Embryonic facial prominence (tissue), 1 donor: ENCODE results near the gene SLC17A7.
"Not testable (repeated sequence)": the region's sequence is repeated elsewhere in the genome, so short reads cannot be mapped to it uniquely, and the experiment has no call there.

Experiments used
- DNase-seq: peaks from one replicate; pipeline ENCODE4 v3.0.0-alpha.2; 2016; ENCODE audit errors: extremely low spot score

The SLC17A7 gene

DNA sequence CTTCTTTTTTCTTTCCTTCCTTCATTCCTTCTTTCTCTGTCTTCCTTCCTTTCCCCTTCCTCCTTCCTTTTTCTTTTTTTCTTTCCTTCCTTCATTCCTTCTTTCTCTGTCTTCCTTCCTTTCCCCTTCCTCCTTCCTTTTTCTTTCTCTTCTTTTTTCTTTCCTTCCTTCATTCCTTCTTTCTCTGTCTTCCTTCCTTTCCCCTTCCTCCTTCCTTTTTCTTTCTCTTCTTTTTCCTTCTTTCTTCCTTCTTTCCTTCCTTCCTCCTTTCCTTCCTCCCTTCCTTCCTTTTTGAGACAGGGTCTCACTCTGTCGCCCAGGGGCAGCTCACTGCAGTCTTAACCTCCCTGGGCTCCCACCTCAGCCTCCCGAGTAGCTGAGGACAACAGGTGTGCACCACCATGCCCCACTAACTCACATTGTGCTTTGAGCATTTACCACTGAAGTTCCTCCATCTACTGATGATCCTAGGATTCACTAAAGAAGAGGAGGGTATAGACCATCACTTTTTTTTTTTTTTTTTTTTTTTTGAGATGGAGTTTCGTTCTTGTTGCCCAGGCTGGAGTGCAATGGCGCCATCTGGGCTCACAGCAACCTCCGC is 2.9 kb upstream of the SLC17A7 start:
- not testable (repeated sequence) for DNase-seq

- peak; percentile 95 for DNase-seq
Observed at GRCh38 chr19:49443366-49444099, 2.2 kb upstream of the SLC17A7 start.

DNA sequence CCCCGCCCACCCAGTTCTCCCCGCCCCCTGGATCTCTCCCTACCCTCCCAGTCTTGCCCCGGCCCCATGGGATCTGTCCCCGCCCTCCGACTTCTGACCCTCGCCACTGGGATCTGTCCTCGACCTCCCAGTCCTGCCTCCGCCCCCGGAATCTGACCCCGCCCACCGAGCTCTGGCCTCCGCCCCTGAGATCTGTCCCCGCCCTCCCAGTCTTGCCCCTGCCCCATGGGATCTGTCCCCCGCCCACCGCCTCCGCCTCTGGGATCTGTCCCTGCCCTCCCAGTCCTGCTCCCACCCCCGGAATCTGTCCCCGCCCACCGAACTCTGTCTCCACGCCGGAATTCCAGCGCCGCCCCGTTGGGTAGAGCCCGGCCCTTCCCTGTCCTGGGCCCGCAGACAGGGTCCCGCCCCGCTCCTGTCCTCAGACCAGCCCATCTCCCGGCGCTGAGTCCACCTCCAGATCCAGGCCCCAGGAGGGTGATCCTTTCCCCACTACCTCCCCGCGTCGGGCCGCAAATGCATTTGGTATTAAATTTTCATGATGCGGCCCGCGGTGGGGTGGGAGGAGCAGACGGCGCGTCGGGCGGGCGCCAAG is 1.5 kb upstream of the SLC17A7 start:
- DNase-seq: no peak

DNA sequence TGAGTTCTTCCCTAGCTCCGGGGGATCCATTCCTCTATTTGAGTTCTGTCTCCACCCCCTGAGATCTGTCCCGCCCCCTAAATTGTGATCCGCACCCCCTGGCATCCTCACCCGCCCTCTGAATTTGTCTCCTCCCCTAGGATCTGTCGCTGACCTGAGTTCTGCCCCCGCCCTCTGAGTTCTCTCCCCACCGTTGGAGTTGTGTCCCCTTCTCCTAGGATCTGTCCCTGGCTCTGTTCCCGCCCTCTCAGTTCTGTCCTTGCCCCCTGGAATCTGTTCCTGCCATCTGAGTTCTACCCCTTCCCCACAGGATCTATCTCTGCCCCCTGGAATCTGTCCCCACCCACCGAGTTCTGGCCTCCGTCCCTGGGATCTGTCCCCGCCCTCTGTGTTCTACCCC is 1.0 kb upstream of the SLC17A7 start:
- no peak for DNase-seq

DNA sequence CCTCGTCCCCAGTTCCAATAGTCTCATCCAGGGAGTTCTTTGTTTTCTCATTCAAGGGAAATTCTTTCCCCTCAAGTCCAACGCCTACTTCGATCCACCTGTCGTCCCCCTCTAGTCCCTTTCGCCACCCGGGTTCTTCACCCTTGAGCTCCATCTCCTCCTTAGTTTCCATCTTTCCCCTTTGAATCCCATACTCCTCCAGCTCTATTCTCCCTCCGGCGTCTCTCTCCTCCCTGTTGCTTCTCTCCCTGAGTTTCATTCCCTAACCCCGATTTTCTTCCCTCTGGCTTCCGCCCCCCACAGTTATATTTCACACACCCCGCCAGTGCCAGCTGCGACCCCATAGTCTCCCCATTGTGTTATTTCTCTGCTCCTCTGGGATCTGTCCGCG is 628 bp upstream of the SLC17A7 start:
- DNase-seq: no peak

- DNase-seq: no peak
Observed at GRCh38 chr19:49440439-49441209, 703 bp downstream of the SLC17A7 start.

- no peak for DNase-seq
Observed at GRCh38 chr19:49439836-49440235, 1.5 kb downstream of the SLC17A7 start.

DNA sequence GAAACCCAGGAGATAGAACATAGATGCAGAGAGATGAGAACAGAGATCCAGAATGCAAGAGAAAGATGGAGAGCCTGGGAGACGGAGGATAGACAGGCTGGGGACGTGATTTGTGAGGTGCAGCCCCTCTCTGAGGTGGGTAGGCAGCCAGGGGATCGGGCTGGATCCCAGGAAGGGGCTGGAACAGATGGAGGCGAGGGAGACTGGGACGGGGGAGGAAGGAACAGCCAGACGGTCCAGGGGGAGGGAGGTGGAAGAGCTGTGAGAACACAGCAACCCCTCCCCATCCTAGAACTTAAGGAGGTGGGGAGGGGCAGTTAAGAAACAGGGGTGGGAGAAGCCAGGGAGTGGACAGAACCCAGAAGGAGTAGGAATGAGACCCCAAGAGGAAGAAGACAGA is 3.1 kb downstream of the SLC17A7 start:
- DNase-seq: no peak

DNA sequence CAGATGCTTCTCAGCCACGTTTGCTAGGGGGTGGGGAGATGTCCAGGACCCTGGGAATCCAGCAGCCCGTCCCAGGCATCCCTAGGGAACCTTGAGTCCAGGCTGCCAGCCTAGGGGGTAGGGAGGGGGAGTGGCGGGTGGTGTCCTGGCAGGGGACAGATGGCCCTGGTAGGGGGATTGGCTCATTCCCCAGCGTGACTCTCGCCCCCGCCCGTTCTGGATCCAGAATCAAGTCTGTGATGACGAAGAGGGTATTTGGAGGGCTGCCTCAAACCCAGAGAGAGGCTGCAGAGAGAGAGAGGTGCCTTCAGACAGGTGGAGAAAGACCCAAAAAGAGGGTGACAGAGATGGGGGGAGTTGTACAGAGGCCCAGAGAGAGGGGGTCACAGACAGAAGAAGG is 4.1 kb downstream of the SLC17A7 start:
- no peak for DNase-seq

GRCh38 chr19:49436381-49437017 is 4.8 kb downstream of the SLC17A7 start:
- no peak for DNase-seq

DNA sequence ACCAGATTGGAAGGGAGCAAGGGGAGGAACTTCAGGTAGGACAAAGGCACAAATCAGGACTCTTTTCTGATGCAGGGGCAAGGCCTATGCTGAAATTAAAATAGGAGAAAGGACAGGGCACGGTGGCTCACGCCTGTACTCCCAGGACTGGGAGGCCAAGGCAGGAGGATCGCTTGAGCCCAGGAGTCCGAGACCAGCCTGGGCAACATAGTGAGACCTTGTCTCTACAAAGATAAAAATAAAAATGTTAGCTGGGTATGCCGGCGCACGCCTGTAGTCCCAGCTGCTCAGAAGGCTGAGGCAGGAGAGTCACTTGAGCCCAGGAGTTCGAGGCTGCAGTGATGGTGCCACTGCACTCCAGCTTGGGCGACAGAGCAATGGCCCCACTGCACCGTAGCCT is 5.7 kb downstream of the SLC17A7 start:
- DNase-seq: no peak

GRCh38 chr19:49434907-49435583 is 6.3 kb downstream of the SLC17A7 start:
- no peak for DNase-seq

GRCh38 chr19:49433240-49433901 is 8.0 kb downstream of the SLC17A7 start:
- DNase-seq: no peak

- no peak for DNase-seq
Observed at GRCh38 chr19:49432141-49433073, 8.9 kb downstream of the SLC17A7 start.

DNA sequence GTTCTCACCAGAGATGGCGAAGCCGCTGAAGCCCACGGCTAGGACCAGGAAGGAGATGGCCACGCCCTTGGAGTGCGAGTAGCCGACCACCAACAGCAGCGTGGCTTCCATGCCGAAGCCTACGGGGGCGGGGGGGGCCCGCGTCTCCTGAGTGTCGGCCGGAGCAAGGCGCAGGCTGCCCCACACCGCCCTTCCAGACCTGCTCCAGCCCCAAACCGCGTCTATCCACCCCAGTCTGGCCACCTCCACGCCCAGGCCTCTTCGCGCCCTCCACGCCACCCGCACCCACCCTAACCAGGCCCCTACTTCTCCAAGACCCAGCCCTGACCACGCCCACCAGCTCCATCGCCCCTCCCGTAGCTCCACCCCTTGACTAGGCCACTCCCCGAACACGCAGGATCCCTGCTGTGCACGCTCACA is 10.0 kb downstream of the SLC17A7 start:
- no peak for DNase-seq

- no peak for DNase-seq
Observed at GRCh38 chr19:49430678-49431329, 10.5 kb downstream of the SLC17A7 start.

- DNase-seq: no peak
Observed at GRCh38 chr19:49430172-49430677, 11.1 kb downstream of the SLC17A7 start.

DNA sequence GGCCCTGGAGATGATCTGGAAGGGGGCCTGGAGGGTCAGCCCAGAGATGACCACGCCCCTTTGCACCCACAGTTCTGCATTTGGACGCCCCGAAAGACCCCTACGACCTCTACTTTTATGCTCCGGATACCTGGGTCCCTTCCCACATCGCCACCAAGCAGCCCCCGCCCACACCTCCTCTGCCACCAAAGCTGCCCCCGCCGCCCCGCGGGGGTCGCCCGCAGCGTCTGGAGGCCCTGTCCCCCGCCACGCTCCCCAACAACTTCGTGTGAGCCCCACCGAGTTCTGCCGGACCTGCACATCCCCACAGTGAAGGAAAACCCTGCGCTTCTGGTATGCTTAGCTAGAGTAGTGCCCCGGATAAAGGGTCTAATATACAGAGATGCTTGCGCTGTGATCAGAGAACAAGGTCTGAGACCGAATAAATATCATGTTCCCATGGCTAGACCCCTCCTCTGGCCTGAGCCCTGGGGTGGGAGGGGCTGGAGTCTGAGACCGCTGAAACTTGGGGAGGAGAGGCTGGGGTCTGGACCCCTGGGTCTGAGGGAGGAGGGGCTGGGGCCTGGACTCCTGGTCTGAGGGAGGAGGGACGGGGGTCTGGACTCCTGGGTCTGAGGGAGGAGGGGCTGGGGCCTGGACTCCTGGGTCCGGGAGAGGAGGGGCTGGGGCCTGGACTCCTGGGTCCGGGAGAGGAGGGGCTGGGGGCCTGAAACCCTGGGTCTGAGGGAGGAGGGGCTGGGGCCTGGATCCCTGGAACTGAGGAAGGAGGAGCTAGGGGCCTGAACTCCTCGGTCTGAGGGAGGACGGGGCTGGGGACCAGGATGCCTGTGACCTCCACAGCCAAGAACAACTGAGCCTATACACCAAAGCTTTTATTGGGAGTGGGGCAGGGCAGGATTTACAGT is 12.5 kb downstream of the SLC17A7 start:
- no peak for DNase-seq
